Neuronal stem cell (in vitro differentiated cells): Measurements from ENCODE around the gene WDR86.

ENCODE experiments used
- DNase-seq: peaks from one replicate; pipeline ENCODE4 v3.0.0-alpha.2; 2013; ENCODE audit warnings: low spot score
- H2AFZ ChIP-seq: one replicate; pipeline ENCODE4 v1.6.1; 2013; ENCODE audit warnings: mild to moderate bottlenecking, low read length, inconsistent platforms
- H2AK5ac ChIP-seq: 2 replicates; pipeline ENCODE4 v1.6.1; 2013; ENCODE audit warnings: low read depth, mild to moderate bottlenecking, inconsistent platforms, low read length, moderate library complexity, mixed read lengths
- H2BK120ac ChIP-seq: 2 replicates; pipeline ENCODE4 v1.6.1; 2013; ENCODE audit warnings: low read depth, mild to moderate bottlenecking, inconsistent platforms, low read length, moderate library complexity, mixed read lengths
- H2BK12ac ChIP-seq: one replicate; pipeline ENCODE4 v1.6.1; 2013; ENCODE audit warnings: low read length, inconsistent platforms
- H2BK15ac ChIP-seq: 2 replicates; pipeline ENCODE4 v1.6.1; 2013; ENCODE audit warnings: mild to moderate bottlenecking, low read length, inconsistent platforms, mixed read lengths
- H2BK5ac ChIP-seq: one replicate; pipeline ENCODE4 v1.6.1; 2013; ENCODE audit warnings: inconsistent platforms, mild to moderate bottlenecking, low read length, moderate library complexity
- H3K14ac ChIP-seq: one replicate; pipeline ENCODE4 v1.6.1; 2013; ENCODE audit warnings: low read length, inconsistent platforms
- H3K18ac ChIP-seq: 2 replicates; pipeline ENCODE4 v1.6.1; 2013; ENCODE audit warnings: low read length, inconsistent platforms
- H3K23ac ChIP-seq: 2 replicates; pipeline ENCODE4 v1.6.1; 2013; ENCODE audit warnings: low read depth, mild to moderate bottlenecking, mixed read lengths, low read length, inconsistent platforms; ENCODE audit not compliant: poor library complexity
- H3K27ac ChIP-seq: replicated peaks from 3 replicates; pipeline ENCODE4 v1.5.1; 2013; ENCODE audit warnings: low read length, inconsistent platforms
- H3K27me3 ChIP-seq, 3 experiments: 2 replicates each; pipeline ENCODE4 v1.6.1; 2013; ENCODE audit warnings: low read length in 3 of 3, mild to moderate bottlenecking in 2 of 3, inconsistent platforms in 1 of 3, low read depth in 1 of 3, mixed read lengths in 1 of 3, moderate library complexity in 1 of 3; ENCODE audit not compliant: control insufficient read depth in 3 of 3, insufficient read depth in 3 of 3
- H3K36me3 ChIP-seq, 2 donors: replicated peaks in 1 of 2; 2 replicates each; pipeline ENCODE4 v1.6.1; 2013; ENCODE audit warnings: low read length in 2 of 2; ENCODE audit not compliant: control insufficient read depth in 2 of 2, insufficient read depth in 2 of 2
- H3K4ac ChIP-seq: 2 replicates; pipeline ENCODE4 v1.6.1; 2013; ENCODE audit warnings: inconsistent platforms, mild to moderate bottlenecking, low read length, moderate library complexity
- H3K4me1 ChIP-seq, 2 donors: 1 replicate in 1 of 2; 2 replicates in 1 of 2; pipeline ENCODE4 v1.6.1; 2013; ENCODE audit warnings: low read length in 2 of 2, low read depth in 1 of 2; ENCODE audit not compliant: control insufficient read depth in 2 of 2, insufficient read depth in 1 of 2
- H3K4me2 ChIP-seq: one replicate; pipeline ENCODE4 v1.6.1; 2013; ENCODE audit warnings: mild to moderate bottlenecking, low read length, inconsistent platforms; ENCODE audit not compliant: insufficient read depth, poor library complexity, severe bottlenecking
- H3K4me3 ChIP-seq, 2 donors: 2 replicates each; pipeline ENCODE4 v1.5.1; 2013; ENCODE audit warnings: low read length in 2 of 2, mild to moderate bottlenecking in 2 of 2, inconsistent platforms in 1 of 2, moderate library complexity in 1 of 2
- H3K79me1 ChIP-seq: one replicate; pipeline ENCODE4 v1.6.1; 2013; ENCODE audit warnings: low read depth, mild to moderate bottlenecking, inconsistent platforms, low read length, moderate library complexity
- H3K9ac ChIP-seq: one replicate; pipeline ENCODE4 v1.6.1; 2013; ENCODE audit warnings: mild to moderate bottlenecking, low read depth, low read length, inconsistent platforms; ENCODE audit not compliant: poor library complexity
- H3K9me3 ChIP-seq, 2 donors: replicated peaks in 1 of 2; 2 replicates each; pipeline versions ENCODE3 to v1.6.1; 2013; ENCODE audit warnings: low read length in 2 of 2, mild to moderate bottlenecking in 2 of 2, inconsistent platforms in 1 of 2, low read depth in 1 of 2, mixed read lengths in 1 of 2, moderate library complexity in 1 of 2; ENCODE audit not compliant: control insufficient read depth in 2 of 2, insufficient read depth in 1 of 2
- H4K8ac ChIP-seq: one replicate; pipeline ENCODE4 v1.6.1; 2013; ENCODE audit warnings: low read depth, mild to moderate bottlenecking, inconsistent platforms, low read length, moderate library complexity
- H4K91ac ChIP-seq: one replicate; pipeline ENCODE4 v1.6.1; 2013; ENCODE audit warnings: low read length, low read depth, mild to moderate bottlenecking, inconsistent platforms; ENCODE audit not compliant: poor library complexity
- WGBS, 2 donors: extraction: QIAGEN DNeasy Blood & Tissue Kit; methylation state at CpG; one replicate each; pipeline ENCODE4 v1.1.7; 2013; ENCODE audit warnings: missing lambda C conversion rate in 2 of 2, mixed read lengths in 1 of 2; ENCODE audit not compliant: insufficient read length in 2 of 2, insufficient replicate concordance in 1 of 2; ENCODE audit errors: extremely low coverage in 2 of 2; 5-methylcytosine and 5-hydroxymethylcytosine counted together

WDR86 gene

GRCh38 chr7:151352512-151352911 lies 57.3 kb downstream of the WDR86 start:
- Histone ChIP-seq H4K8ac (no peak overlapping the region), H3K4ac (no peak overlapping the region), H3K14ac (no peak overlapping the region), H3K9ac (no peak overlapping the region), H3K23ac (no peak overlapping the region), H2BK15ac (no peak overlapping the region), H3K79me1 (no peaks in the 10 kb centered on the region), H3K27me3 (no peaks in the 10 kb centered on the region), H3K27ac (no peak overlapping the region), H3K4me1 (peaks cover 0 to 3% of the 10 kb centered on the region in 2 donors), H4K91ac (no peak overlapping the region), H2AK5ac (no peak overlapping the region), H3K36me3 (peaks cover 37 to 93% of the 10 kb centered on the region in 2 donors), H3K18ac (no peak overlapping the region), H2AFZ (no peak overlapping the region), H2BK120ac (no peak overlapping the region), H2BK5ac (no peak overlapping the region), H3K9me3 (no peaks in the 10 kb centered on the region), H3K4me2 (no peak overlapping the region), H3K4me3 (no peak overlapping the region), H2BK12ac (no peak overlapping the region)
- no peak for DNase-seq
- WGBS, 2 donors, result no CpG with 5 or more reads among the region's 5 CpGs

GRCh38 chr7:151351967-151352366 lies 57.9 kb downstream of the WDR86 start:
- H3K79me1 ChIP-seq, result no peaks in the 10 kb centered on the region
- H3K4me3 ChIP-seq, result no peak overlapping the region
- H2BK12ac ChIP-seq, result no peak overlapping the region
- H3K4me2 ChIP-seq, result no peak overlapping the region
- no peak overlapping the region for H2BK5ac ChIP-seq
- no peak overlapping the region for H4K8ac ChIP-seq
- no peak overlapping the region for H2BK15ac ChIP-seq
- H3K14ac ChIP-seq, result no peak overlapping the region
- no peak overlapping the region for H3K23ac ChIP-seq
- no peak for DNase-seq
- no peak overlapping the region for H3K27ac ChIP-seq
- H4K91ac ChIP-seq, result no peak overlapping the region
- WGBS, 2 donors, result no CpG with 5 or more reads among the region's 6 CpGs
- no peak overlapping the region for H2BK120ac ChIP-seq
- H3K36me3 ChIP-seq, result peaks cover 37 to 94% of the 10 kb centered on the region in 2 donors
- peaks cover 0 to 3% of the 10 kb centered on the region in 2 donors for H3K4me1 ChIP-seq
- no peak overlapping the region for H2AFZ ChIP-seq
- H3K9ac ChIP-seq, result no peak overlapping the region
- no peak overlapping the region for H2AK5ac ChIP-seq
- H3K18ac ChIP-seq, result no peak overlapping the region
- no peaks in the 10 kb centered on the region for H3K27me3 ChIP-seq
- H3K9me3 ChIP-seq, result no peaks in the 10 kb centered on the region
- H3K4ac ChIP-seq, result no peak overlapping the region

- Histone ChIP-seq H3K23ac (no peak overlapping the region), H3K9ac (no peak overlapping the region), H3K79me1 (no peaks in the 10 kb centered on the region), H4K91ac (no peak overlapping the region), H2BK120ac (no peak overlapping the region), H3K4me1 (peaks cover 0 to 3% of the 10 kb centered on the region in 2 donors), H3K4ac (no peak overlapping the region), H3K14ac (no peak overlapping the region), H2AK5ac (no peak overlapping the region), H3K9me3 (no peaks in the 10 kb centered on the region), H2AFZ (no peak overlapping the region), H3K27me3 (no peaks in the 10 kb centered on the region), H3K4me2 (no peak overlapping the region), H2BK12ac (no peak overlapping the region), H2BK15ac (no peak overlapping the region), H4K8ac (no peak overlapping the region), H3K18ac (no peak overlapping the region), H2BK5ac (no peak overlapping the region), H3K36me3 (peaks cover 43 to 94% of the 10 kb centered on the region in 2 donors), H3K4me3 (no peak overlapping the region), H3K27ac (no peak overlapping the region)
- no CpG with 5 or more reads among the region's 8 CpGs for WGBS, 2 donors
- DNase-seq, result no peak
Measured at GRCh38 chr7:151351027-151351426, 58.8 kb downstream of the WDR86 start.

- H2AK5ac ChIP-seq, result no peak overlapping the region
- H4K91ac ChIP-seq, result no peak overlapping the region
- H3K4me3 ChIP-seq, result no peak overlapping the region
- DNase-seq, result no peak
- no peak overlapping the region for H3K9ac ChIP-seq
- no peak overlapping the region for H2BK12ac ChIP-seq
- H3K36me3 ChIP-seq, result peaks cover 36 to 94% of the 10 kb centered on the region in 2 donors
- H2BK5ac ChIP-seq, result no peak overlapping the region
- H3K4ac ChIP-seq, result no peak overlapping the region
- no peak overlapping the region for H3K27ac ChIP-seq
- no CpG with 5 or more reads among the region's 5 CpGs for WGBS, 2 donors
- H2BK120ac ChIP-seq, result no peak overlapping the region
- H2AFZ ChIP-seq, result no peak overlapping the region
- peaks cover 0 to 3% of the 10 kb centered on the region in 2 donors for H3K4me1 ChIP-seq
- H3K79me1 ChIP-seq, result no peaks in the 10 kb centered on the region
- H3K4me2 ChIP-seq, result no peak overlapping the region
- no peak overlapping the region for H4K8ac ChIP-seq
- H3K18ac ChIP-seq, result no peak overlapping the region
- no peaks in the 10 kb centered on the region for H3K27me3 ChIP-seq
- no peak overlapping the region for H3K23ac ChIP-seq
- H3K9me3 ChIP-seq, result no peaks in the 10 kb centered on the region
- H2BK15ac ChIP-seq, result no peak overlapping the region
- H3K14ac ChIP-seq, result no peak overlapping the region
Measured at GRCh38 chr7:151349507-151349853, 60.4 kb downstream of the WDR86 start.
